SK-N-SH treated with all-trans-retinoic acid at 6 μM for 48 hours (cell line): ENCODE measurements around the gene INSL6.
"Not testable (repeated sequence)": the region's sequence is repeated elsewhere in the genome, so short reads cannot be mapped to it uniquely, and the experiment has no call there.

ENCODE experiments used
- ATAC-seq: fragments of 200-7000 bp; cut with Tn5 transposase; 3 replicates; pipeline ENCODE4 v1.9.1; 2020; ENCODE audit warnings: mild to moderate bottlenecking, moderate library complexity
- CREB5 ChIP-seq: fragments of 250-450 bp; sonication (Bioruptor Pico); IDR thresholded peaks from 2 replicates; pipeline ENCODE4 v1.5.1; 2020; ENCODE audit warnings: low read depth, mild to moderate bottlenecking, moderate library complexity
- CSDC2 ChIP-seq: fragments of 250-450 bp; sonication (Bioruptor Pico); IDR thresholded peaks from 2 replicates; pipeline ENCODE4 v1.5.0; 2020; ENCODE audit warnings: mild to moderate bottlenecking, moderate library complexity
- CSRNP3 ChIP-seq: fragments of 250-450 bp; sonication (Bioruptor Pico); IDR thresholded peaks from 2 replicates; pipeline ENCODE4 v1.5.1; 2021; ENCODE audit warnings: mild to moderate bottlenecking, moderate library complexity
- ESRRG ChIP-seq: fragments of 250-450 bp; sonication (Bioruptor Pico); IDR thresholded peaks from 2 replicates; pipeline ENCODE4 v1.6.1; 2021; ENCODE audit warnings: mild to moderate bottlenecking
- GLIS3 ChIP-seq: fragments of 250-450 bp; sonication (Bioruptor Pico); IDR thresholded peaks from 2 replicates; pipeline ENCODE4 v1.5.0; 2020; ENCODE audit warnings: mild to moderate bottlenecking, moderate library complexity
- OSR1 ChIP-seq: fragments of 250-450 bp; sonication (Bioruptor Pico); IDR thresholded peaks from 2 replicates; pipeline ENCODE4 v1.8.0; 2022; ENCODE audit warnings: moderate library complexity, mild to moderate bottlenecking, inconsistent platforms
- PATZ1 ChIP-seq: fragments of 250-450 bp; sonication (Bioruptor Pico); IDR thresholded peaks from 2 replicates; pipeline ENCODE4 v1.8.0; 2020; ENCODE audit warnings: mild to moderate bottlenecking, moderate library complexity, borderline replicate concordance
- PPARA ChIP-seq: fragments of 250-450 bp; sonication (Bioruptor Pico); IDR thresholded peaks from 2 replicates; pipeline ENCODE4 v1.5.0; 2020; ENCODE audit warnings: mild to moderate bottlenecking, borderline replicate concordance
- RARB ChIP-seq: fragments of 250-450 bp; sonication (Bioruptor Pico); IDR thresholded peaks from 2 replicates; pipeline ENCODE4 v1.8.0; 2021; ENCODE audit warnings: mild to moderate bottlenecking, moderate library complexity
- SNAI2 ChIP-seq: fragments of 250-450 bp; sonication (Bioruptor Pico); IDR thresholded peaks from 2 replicates; pipeline ENCODE4 v1.5.0; 2020; ENCODE audit warnings: mild to moderate bottlenecking, moderate library complexity
- TCF4 ChIP-seq: fragments of 250-450 bp; sonication (Bioruptor Pico); IDR thresholded peaks from 2 replicates; pipeline ENCODE4 v1.8.0; 2021; ENCODE audit warnings: mild to moderate bottlenecking, moderate library complexity, borderline replicate concordance
- TOX ChIP-seq: fragments of 250-450 bp; sonication (Bioruptor Pico); IDR thresholded peaks from 2 replicates; pipeline ENCODE4 v1.8.0; 2021; ENCODE audit warnings: mild to moderate bottlenecking, moderate library complexity, borderline replicate concordance
- TSHZ2 ChIP-seq: fragments of 250-450 bp; sonication (Bioruptor Pico); IDR thresholded peaks from 2 replicates; pipeline ENCODE4 v1.5.0; 2020; ENCODE audit warnings: mild to moderate bottlenecking, moderate library complexity
- ZC3H10 ChIP-seq: fragments of 250-450 bp; sonication (Bioruptor Pico); IDR thresholded peaks from 2 replicates; pipeline ENCODE4 v1.5.1; 2021; ENCODE audit warnings: mild to moderate bottlenecking, moderate library complexity
- ZFP3 ChIP-seq: fragments of 250-450 bp; sonication (Bioruptor Pico); IDR thresholded peaks from 2 replicates; pipeline ENCODE4 v1.5.0; 2020; ENCODE audit warnings: mild to moderate bottlenecking, moderate library complexity
- ZNF565 ChIP-seq: fragments of 450-650 bp; formaldehyde crosslinking; conservative IDR thresholded peaks from 2 replicates; pipeline ENCODE4 v1.5.0; 2020; ENCODE audit warnings: low read depth, mild to moderate bottlenecking, moderate library complexity
- ZNF70 ChIP-seq: fragments of 450-650 bp; formaldehyde crosslinking; IDR thresholded peaks from 2 replicates; pipeline ENCODE4 v1.5.0; 2020; ENCODE audit warnings: mild to moderate bottlenecking, moderate library complexity
- ZNF8 ChIP-seq: fragments of 450-650 bp; formaldehyde crosslinking; IDR thresholded peaks from 2 replicates; pipeline ENCODE4 v1.5.0; 2020; ENCODE audit warnings: mild to moderate bottlenecking, moderate library complexity
- TF ChIP-seq, protein P1 (sequence below): fragments of 250-450 bp; sonication (Bioruptor Pico); IDR thresholded peaks from 2 replicates; pipeline ENCODE4 v1.8.0; 2021; ENCODE audit warnings: low read depth, mild to moderate bottlenecking, moderate library complexity, borderline replicate concordance

INSL6 gene

DNA sequence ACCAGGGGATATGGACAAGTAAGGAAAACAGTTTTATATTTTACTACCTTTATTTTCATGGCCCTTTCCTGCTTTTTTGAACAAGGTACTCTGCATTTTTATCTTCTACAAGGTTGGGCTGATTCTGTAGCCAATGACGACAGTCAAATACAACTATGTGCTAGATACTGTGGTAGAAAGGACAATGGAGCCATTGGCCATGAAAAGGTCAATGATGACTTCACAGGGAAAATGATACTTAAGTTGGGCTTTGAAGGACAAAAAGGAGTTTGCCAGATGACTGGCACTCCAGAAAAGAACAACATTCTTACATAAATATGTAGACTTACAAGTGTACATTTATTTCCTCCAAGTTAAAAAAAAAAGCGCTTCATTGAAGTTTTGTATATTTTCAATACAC lies 663 bp downstream of the INSL6 start:
- TF ChIP-seq GLIS3: no peak
- no peak for TF ChIP-seq ZNF565 (CRISPR knock-in tag)
- TF ChIP-seq OSR1 (CRISPR knock-in tag): no peak
- TF ChIP-seq, all 23 proteins: peak for 0
- ATAC-seq: no peak

DNA sequence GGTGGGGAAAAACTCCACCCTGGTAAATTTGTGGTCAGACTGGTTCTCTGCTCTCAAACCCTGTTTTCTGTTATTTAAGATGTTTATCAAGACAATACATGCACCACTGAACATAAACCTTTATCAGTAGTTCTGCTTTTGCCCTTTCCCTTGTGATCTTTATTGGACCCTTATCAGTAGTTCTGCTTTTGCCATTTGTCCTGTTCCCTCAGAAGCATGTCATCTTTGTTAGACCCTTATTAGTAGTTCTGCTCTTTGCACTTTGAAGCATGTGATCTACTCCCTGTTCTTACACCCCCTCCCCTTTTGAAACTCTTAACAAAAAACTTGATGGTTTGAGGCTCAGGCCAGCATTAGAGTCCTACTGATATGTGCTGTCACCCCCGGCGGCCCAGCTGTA lies 4.8 kb downstream of the INSL6 start:
- ATAC-seq: not testable (repeated sequence)

DNA sequence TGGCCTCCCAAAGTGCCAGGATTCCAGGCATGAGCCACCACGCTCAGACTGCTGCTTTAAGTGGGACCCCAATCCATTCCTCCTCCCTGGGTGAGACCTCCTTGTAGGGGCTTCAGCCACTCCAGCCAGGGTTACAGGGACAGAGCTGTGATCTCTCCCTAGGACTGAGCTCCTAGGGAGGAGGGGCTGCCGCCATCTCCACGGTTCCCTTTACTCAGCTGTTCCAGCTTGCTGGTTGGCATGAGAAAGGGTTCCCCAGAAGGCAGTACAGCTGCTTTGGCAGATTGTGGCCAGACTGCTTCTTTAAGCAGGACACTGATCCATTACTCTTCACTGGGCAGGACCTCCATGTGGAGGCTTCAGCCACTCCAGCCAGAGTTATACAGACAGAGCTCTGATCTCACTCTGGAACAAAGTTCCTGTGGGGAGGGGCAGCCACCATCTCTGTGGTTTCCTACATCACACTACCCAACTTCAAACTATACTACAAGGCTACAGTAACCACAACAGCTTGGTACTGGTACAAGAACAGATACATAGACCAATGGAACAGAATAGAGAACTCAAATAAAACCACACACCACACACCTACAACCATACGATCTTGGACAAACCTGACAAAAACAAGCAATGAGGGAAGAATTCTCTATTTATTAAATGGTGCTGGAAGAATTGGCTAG lies 7.2 kb downstream of the INSL6 start:
- no peak for ATAC-seq
- TF ChIP-seq TOX (CRISPR knock-in tag): no peak
- TF ChIP-seq ZFP3 (CRISPR knock-in tag): no peak
- no peak for TF ChIP-seq SNAI2

DNA sequence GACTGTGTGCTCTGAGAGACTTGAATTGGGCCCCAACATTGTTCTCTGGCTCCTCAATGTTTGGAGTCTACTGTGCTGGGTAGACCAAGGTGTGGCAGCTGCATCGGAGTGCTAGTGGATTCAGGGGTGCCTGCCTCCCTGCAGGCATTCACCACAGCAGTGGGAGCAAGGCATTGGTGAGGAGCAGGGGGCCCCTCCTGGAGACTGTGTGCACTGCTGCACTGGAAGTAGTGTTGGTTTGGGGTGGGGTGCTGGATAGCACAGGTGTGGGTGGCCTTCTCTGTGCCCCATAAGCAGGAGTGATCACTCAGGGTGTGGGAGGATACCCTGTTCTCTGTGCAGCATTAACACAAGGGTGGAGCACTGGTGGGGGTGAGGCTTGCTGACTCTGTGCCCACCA lies 39.2 kb downstream of the INSL6 start:
- ATAC-seq: no peak
- no peak for TF ChIP-seq OSR1 (CRISPR knock-in tag)
- TF ChIP-seq ZC3H10 (CRISPR knock-in tag): no peak
- TF ChIP-seq ZFP3 (CRISPR knock-in tag): no peak
- TF ChIP-seq SNAI2: no peak
- no peak for TF ChIP-seq GLIS3
- TF ChIP-seq CSDC2: no peak
- TF ChIP-seq ZNF70 (CRISPR knock-in tag): no peak
- no peak for TF ChIP-seq ZNF8 (CRISPR knock-in tag)
- TF ChIP-seq TCF4 (CRISPR knock-in tag): no peak
- TF ChIP-seq CREB5 (CRISPR knock-in tag): no peak
- TF ChIP-seq, protein P1, sequence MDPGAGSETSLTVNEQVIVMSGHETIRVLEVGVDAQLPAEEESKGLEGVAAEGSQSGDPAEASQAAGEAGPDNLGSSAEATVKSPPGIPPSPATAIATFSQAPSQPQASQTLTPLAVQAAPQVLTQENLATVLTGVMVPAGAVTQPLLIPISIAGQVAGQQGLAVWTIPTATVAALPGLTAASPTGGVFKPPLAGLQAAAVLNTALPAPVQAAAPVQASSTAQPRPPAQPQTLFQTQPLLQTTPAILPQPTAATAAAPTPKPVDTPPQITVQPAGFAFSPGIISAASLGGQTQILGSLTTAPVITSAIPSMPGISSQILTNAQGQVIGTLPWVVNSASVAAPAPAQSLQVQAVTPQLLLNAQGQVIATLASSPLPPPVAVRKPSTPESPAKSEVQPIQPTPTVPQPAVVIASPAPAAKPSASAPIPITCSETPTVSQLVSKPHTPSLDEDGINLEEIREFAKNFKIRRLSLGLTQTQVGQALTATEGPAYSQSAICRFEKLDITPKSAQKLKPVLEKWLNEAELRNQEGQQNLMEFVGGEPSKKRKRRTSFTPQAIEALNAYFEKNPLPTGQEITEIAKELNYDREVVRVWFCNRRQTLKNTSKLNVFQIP (CRISPR knock-in tag): no peak
- TF ChIP-seq PPARA: no peak
- no peak for TF ChIP-seq TSHZ2

GRCh38 chr9:5144217-5144616 lies 41.2 kb downstream of the INSL6 start:
- no peak for ATAC-seq
- no peak for TF ChIP-seq TOX (CRISPR knock-in tag)
- TF ChIP-seq RARB: no peak
- no peak for TF ChIP-seq CREB5 (CRISPR knock-in tag)
- no peak for TF ChIP-seq CSRNP3 (CRISPR knock-in tag)
- TF ChIP-seq TSHZ2: no peak
- no peak for TF ChIP-seq OSR1 (CRISPR knock-in tag)
- TF ChIP-seq ZNF70 (CRISPR knock-in tag): no peak
- no peak for TF ChIP-seq TCF4 (CRISPR knock-in tag)
- no peak for TF ChIP-seq PATZ1 (CRISPR knock-in tag)
- no peak for TF ChIP-seq ESRRG (CRISPR knock-in tag)
- TF ChIP-seq CSDC2: no peak
- TF ChIP-seq ZNF565 (CRISPR knock-in tag): no peak
